Activated naive CD8-positive, alpha-beta T cell treated with anti-CD3 and anti-CD28 coated beads for 36 hours (primary cell): ENCODE measurements around the gene ATP5PB. TPM values are rescaled to one million over a fixed set of nuclear protein-coding genes. Genes with fewer than 3 reads are reported as not detected.
A peak's percentile ranks its signal among the peaks of the same experiment; 100 is the strongest.

Source experiments
- DNase-seq: peaks from one replicate; pipeline ENCODE4 v3.0.0; 2021
- H3K27ac Mint-ChIP-seq: one replicate; pipeline ENCODE4 v1.8.0; 2022; ENCODE audit warnings: mild to moderate bottlenecking, moderate library complexity, mixed read lengths
- H3K27me3 Mint-ChIP-seq: one replicate; pipeline ENCODE4 v1.8.0; 2022; ENCODE audit warnings: mild to moderate bottlenecking, mixed read lengths
- H3K36me3 Mint-ChIP-seq: one replicate; pipeline ENCODE4 v1.8.0; 2021; ENCODE audit warnings: mild to moderate bottlenecking, mixed read lengths
- H3K4me1 Mint-ChIP-seq: one replicate; pipeline ENCODE4 v1.8.0; 2021; ENCODE audit warnings: mixed read lengths
- H3K4me3 Mint-ChIP-seq: one replicate; pipeline ENCODE4 v1.8.0; 2022; ENCODE audit warnings: mild to moderate bottlenecking, moderate library complexity, mixed read lengths
- H3K9me3 Mint-ChIP-seq: one replicate; pipeline ENCODE4 v1.8.0; 2022; ENCODE audit warnings: mixed read lengths
- total RNA-seq, 2 experiments: library from RNA; stranded (reverse); gene quantifications; one replicate each; pipeline ENCODE4 v1.2.3, GENCODE V29; 2021

ATP5PB gene
- total RNA-seq, 2 experiments from 2014 or later: 407 to 419 TPM

DNA sequence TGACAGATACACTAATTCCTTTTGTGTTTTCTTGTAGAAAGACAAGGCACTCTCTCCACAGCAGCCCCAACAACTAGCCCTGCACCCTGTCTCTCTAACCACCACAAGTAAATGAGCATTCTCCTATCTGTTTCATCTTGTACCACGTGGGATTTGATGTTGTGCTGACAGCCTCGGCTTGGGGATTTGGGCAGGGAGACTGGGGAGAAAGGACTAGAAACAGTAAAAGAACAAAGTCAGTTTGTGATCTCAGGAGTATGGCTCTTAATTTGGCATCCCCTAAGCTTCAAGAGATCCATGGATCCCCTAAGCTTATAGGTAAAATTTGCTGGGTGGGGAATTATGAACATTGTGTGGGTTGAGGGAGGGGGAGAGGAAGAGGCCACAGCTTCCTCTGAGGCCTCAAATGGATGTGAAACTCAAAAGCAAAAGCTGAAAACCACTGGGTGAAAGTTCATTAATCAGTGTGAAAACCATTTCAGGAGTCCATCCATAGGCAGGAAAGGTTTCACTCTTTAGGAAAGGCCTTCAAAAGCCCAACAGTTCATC lies 27.6 kb downstream of the ATP5PB start:
- peak; percentile 38 for DNase-seq
- H3K4me1 Mint-ChIP-seq: peaks cover 53% of the 10 kb centered on the region
- peak overlapping the region; percentile 72 for H3K4me3 Mint-ChIP-seq
- H3K27ac Mint-ChIP-seq: peak overlapping the region; percentile 80
- no peaks in the 10 kb centered on the region for H3K27me3 Mint-ChIP-seq
- no peaks in the 10 kb centered on the region for H3K9me3 Mint-ChIP-seq
- H3K36me3 Mint-ChIP-seq: peaks cover 32% of the 10 kb centered on the region

DNA sequence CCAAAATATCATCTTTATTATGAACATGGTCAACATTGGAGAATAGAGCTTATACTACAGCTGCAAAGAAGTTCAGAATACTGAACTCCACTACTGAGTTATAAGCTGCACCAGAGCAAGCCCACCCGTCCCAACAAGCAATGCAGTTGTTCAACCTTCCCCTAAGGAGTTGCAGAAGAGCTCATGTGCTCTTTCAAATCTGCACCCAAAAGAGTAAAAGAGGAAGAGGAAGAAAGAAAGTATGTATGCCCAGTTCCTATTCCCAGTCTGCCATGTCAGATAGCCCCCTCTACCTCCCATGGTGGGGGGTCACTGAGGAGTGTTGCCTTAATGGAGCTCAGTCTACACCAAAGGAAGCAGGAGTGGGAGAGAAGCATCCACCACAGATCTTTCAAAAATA lies 31.4 kb downstream of the ATP5PB start:
- no peaks in the 10 kb centered on the region for H3K9me3 Mint-ChIP-seq
- peaks cover 28% of the 10 kb centered on the region for H3K4me1 Mint-ChIP-seq
- no peak overlapping the region for H3K4me3 Mint-ChIP-seq
- H3K27me3 Mint-ChIP-seq: no peaks in the 10 kb centered on the region
- no peak for DNase-seq
- H3K27ac Mint-ChIP-seq: no peak overlapping the region
- H3K36me3 Mint-ChIP-seq: peaks cover 19% of the 10 kb centered on the region

DNA sequence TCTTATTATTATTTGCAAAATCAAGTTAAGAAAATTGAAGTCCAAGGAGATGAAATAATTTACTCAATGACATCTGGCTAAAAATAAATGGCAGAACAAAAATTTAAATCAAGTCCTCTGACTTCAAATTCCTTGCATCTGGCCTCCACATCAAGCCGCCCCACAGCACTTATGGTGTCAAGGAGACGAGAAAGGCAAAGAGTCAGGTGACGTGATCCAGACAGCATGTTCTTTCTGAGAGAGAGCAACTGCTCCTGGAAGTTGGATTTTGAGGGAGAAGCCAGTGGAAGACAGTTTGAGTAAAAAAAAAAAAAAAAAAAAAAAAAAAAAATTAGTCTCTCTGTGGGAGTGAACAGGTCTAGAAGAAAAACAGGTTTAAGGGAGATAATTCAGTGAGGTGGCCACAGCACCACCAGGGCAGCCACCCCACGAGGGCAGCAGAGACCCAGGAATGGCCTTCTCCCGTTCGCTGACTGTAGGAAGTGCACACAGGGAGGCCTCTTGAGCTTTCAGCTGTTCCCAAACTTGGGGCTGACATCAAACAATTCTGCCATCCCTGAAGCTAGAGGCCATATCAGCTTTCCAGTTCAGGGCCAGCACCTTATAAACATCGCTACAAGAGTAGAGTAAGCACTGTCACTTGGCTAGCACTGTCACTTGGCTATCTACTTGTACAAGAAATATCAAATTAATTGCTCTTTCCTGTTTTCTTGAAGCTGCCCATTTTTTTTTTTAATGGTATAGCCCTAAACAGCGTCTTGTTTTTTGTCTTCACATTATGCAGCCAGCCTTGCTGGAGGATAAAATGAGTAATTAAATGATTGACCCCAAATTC lies 32.3 kb downstream of the ATP5PB start:
- Mint-ChIP-seq H3K4me3 (no peak overlapping the region), H3K36me3 (peaks cover 18% of the 10 kb centered on the region), H3K4me1 (peaks cover 18% of the 10 kb centered on the region), H3K27ac (no peak overlapping the region), H3K27me3 (no peaks in the 10 kb centered on the region), H3K9me3 (no peaks in the 10 kb centered on the region)
- peak; percentile 61 for DNase-seq

DNA sequence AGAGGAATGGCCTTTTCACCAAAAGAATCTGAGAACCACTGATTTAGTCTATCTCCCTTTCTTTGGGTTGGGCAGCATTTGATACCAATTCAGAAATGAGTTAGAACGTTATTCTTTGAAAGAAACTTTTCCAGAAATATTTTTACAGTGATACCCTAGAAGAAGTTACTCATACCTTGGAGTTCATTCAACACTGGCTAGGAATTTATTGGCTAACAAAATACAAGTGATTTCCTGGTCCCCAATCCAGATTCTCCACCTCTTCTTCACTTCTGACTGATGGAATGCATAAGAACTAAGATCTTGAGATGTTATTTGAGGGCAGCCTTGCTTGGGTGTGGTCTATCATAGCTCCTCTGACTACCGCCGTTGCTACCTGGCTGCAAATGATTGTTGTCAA lies 33.9 kb downstream of the ATP5PB start:
- Mint-ChIP-seq H3K4me1 (peaks cover 3% of the 10 kb centered on the region), H3K27me3 (no peaks in the 10 kb centered on the region), H3K27ac (no peak overlapping the region), H3K4me3 (no peak overlapping the region), H3K9me3 (no peaks in the 10 kb centered on the region), H3K36me3 (peaks cover 3% of the 10 kb centered on the region)
- no peak for DNase-seq

DNA sequence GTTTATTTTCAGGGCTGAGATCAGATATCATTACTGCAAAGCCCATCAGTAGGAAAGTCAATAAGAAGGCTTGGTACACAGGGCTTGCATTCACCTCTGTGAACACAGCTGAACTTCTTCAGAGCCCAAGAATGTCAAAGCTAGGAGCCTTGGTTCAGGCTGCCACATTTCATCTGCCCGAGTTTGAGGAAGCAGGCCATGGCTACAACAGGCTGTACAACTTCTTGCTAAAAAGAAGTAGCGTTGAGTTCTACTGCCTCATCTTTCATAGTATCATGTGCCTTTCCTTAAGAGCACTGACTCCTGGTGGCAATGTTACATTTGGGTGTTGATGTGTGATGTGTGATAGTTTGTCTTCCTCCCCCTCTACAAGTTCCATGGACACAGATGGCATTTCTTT lies 34.6 kb downstream of the ATP5PB start:
- Mint-ChIP-seq H3K27me3 (no peaks in the 10 kb centered on the region), H3K27ac (no peak overlapping the region), H3K4me3 (no peak overlapping the region), H3K9me3 (no peaks in the 10 kb centered on the region), H3K36me3 (no peaks in the 10 kb centered on the region), H3K4me1 (no peaks in the 10 kb centered on the region)
- DNase-seq: no peak

DNA sequence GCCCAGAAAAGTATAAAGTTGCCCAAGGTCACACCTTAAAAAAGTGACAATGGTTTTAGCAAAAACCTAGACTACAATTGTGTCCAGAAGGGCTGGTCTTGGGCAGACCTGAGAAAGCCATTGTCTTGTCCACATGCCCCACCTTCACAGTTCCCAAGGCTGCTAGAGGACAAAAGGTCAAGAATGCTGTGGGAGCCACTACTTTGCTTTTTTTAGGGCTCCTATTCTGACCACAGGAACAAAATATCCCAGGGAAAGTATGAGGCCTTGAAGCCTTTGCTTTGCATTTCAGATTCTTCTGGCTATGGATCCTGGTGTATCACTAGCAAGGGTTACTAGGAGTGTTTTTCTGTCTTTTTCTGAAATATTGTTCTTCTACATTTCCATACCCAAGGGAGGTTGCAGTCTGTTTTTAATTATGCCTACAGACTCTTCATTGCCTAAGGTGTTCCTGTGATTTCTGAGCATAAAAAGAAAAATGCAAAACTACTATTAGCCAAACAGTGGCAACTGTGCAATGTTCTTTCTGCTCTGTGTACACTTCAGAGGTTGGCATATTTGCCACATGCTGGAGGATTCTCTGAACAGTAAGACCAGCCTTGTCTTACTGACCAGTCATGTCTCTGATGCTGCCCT lies 35.2 kb downstream of the ATP5PB start:
- Mint-ChIP-seq H3K27ac (no peak overlapping the region), H3K27me3 (no peaks in the 10 kb centered on the region), H3K36me3 (no peaks in the 10 kb centered on the region), H3K4me1 (no peaks in the 10 kb centered on the region), H3K4me3 (no peak overlapping the region), H3K9me3 (no peaks in the 10 kb centered on the region)
- no peak for DNase-seq

DNA sequence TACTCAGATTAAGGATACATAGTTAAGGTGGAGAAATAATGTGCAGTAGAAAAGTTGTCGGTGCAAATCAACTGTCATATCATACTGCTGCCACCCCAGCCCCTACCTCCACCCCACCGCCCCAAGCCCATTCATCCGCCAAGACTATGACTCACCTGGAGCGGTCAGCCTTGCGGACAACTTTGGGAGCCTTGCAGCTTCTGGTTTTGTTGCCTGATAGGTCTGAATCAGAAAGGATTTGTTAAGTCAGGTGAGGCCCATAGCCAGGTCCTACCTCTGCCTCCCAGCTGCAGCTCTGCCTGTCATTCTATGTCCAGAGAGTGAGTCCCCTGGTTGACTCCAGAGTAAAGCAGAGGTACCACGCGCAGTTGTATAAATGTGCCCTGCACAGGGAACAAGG lies 37.2 kb downstream of the ATP5PB start:
- H3K4me3 Mint-ChIP-seq: no peak overlapping the region
- no peak for DNase-seq
- no peaks in the 10 kb centered on the region for H3K27me3 Mint-ChIP-seq
- no peak overlapping the region for H3K27ac Mint-ChIP-seq
- no peaks in the 10 kb centered on the region for H3K9me3 Mint-ChIP-seq
- no peaks in the 10 kb centered on the region for H3K36me3 Mint-ChIP-seq
- no peaks in the 10 kb centered on the region for H3K4me1 Mint-ChIP-seq

DNA sequence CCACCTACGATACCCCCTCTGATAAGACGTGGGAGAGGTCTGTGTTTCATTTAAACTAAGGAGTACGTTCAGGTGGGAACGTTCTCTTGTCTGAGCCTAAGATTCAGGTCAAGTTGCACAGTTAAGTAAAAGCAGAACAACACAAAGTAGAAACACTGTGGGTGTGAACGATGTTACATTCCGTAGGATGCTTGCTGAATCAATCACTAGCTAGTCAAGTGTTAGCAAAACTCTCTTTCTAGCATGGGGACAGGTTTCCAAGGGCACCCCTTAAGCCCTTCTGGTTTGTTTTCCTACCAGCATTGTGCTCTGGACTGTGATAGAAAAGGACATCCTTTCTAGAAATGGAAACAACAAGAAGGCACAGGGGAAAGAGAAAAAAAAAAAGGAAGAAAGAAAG lies 37.9 kb downstream of the ATP5PB start:
- H3K36me3 Mint-ChIP-seq: no peaks in the 10 kb centered on the region
- H3K27ac Mint-ChIP-seq: no peak overlapping the region
- no peak overlapping the region for H3K4me3 Mint-ChIP-seq
- H3K9me3 Mint-ChIP-seq: no peaks in the 10 kb centered on the region
- no peaks in the 10 kb centered on the region for H3K27me3 Mint-ChIP-seq
- peaks cover 2% of the 10 kb centered on the region for H3K4me1 Mint-ChIP-seq
- DNase-seq: no peak

DNA sequence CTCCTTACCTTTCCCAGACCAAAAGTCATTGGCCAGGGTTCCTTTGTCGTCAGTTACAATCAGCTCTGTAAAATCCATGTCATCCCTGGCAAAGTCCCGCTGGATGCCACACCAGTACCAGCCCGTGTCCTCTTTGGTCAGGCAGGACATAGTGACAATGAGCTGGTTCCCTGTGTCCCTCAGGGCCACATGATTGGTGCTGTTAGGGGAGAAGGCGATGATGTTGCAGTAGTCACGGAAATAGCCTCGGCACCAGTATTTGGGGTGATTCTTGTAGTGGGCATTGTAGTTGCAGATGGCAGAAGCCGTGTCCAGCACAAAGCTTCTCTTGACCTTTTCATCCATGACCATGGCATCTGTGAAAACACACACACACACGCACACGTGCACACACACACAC lies 39.4 kb downstream of the ATP5PB start:
- Mint-ChIP-seq H3K4me3 (no peak overlapping the region), H3K9me3 (no peaks in the 10 kb centered on the region), H3K27ac (no peak overlapping the region), H3K27me3 (no peaks in the 10 kb centered on the region), H3K36me3 (no peaks in the 10 kb centered on the region), H3K4me1 (peaks cover 4% of the 10 kb centered on the region)
- no peak for DNase-seq

DNA sequence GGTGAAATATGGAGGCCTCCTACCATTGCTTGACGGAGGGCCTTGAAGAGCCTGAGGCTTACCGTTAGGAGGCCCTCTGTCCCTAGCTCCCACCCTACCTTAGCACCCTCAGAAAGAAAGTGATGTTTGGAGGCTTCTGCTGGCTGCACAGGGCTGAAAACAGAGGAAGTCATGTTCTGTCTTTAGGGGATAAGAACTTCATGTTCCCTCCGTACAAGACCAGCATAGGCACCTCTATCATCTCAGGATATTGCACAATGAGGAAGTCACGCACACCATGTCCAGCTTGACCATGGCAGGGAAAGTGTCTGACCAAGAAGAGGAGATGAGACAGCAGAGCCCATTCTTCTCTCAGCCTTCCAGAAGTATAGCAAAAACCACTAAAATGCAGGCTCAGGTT lies 40.3 kb downstream of the ATP5PB start:
- no peak for DNase-seq
- no peaks in the 10 kb centered on the region for H3K36me3 Mint-ChIP-seq
- H3K4me1 Mint-ChIP-seq: peaks cover 4% of the 10 kb centered on the region
- H3K4me3 Mint-ChIP-seq: no peak overlapping the region
- H3K27ac Mint-ChIP-seq: no peak overlapping the region
- no peaks in the 10 kb centered on the region for H3K27me3 Mint-ChIP-seq
- H3K9me3 Mint-ChIP-seq: no peaks in the 10 kb centered on the region

DNA sequence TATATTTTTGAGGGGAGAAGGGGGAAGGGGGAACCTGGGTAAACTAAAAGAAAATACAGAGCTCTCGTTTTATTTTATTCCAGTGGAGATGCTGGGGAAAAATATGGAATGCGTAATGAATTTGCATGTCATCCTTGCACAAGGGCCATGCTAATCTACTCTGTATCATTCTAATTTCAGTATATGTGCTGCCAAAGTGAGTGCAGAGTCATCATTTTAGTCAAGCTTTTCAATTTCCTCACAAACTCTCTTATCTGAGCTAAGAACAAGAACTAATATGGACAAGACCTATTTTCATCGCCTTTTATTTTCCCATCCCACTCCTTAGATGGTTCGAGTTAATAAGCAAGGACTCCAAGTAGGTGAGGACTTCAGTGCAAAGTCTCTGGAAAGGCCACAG lies 41.0 kb downstream of the ATP5PB start:
- Mint-ChIP-seq H3K27me3 (no peaks in the 10 kb centered on the region), H3K4me1 (peaks cover 4% of the 10 kb centered on the region), H3K4me3 (no peak overlapping the region), H3K9me3 (peaks cover 2% of the 10 kb centered on the region), H3K36me3 (no peaks in the 10 kb centered on the region), H3K27ac (no peak overlapping the region)
- DNase-seq: no peak

DNA sequence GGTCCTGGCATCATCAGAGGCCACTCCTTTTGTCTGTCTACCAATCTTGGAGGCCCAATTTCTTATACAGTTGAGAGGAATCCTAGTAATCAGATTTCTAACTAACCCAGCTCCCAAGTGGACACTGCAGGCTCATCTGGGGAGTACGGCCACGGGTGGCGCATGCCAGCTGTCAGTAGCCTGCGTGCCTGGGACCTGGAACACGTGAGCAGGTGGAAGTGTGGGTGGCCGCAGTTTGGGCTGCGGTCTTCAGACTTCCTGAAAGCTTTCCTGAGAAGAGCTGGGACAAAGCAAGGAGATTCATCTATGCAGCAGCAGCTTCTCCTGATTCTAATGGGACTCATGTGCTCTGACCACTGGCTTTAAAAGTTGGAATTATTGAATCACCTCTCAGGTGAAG lies 41.8 kb downstream of the ATP5PB start:
- Mint-ChIP-seq H3K27ac (no peak overlapping the region), H3K4me1 (peaks cover 7% of the 10 kb centered on the region), H3K4me3 (no peak overlapping the region), H3K27me3 (no peaks in the 10 kb centered on the region), H3K9me3 (peaks cover 7% of the 10 kb centered on the region), H3K36me3 (peaks cover 3% of the 10 kb centered on the region)
- no peak for DNase-seq

DNA sequence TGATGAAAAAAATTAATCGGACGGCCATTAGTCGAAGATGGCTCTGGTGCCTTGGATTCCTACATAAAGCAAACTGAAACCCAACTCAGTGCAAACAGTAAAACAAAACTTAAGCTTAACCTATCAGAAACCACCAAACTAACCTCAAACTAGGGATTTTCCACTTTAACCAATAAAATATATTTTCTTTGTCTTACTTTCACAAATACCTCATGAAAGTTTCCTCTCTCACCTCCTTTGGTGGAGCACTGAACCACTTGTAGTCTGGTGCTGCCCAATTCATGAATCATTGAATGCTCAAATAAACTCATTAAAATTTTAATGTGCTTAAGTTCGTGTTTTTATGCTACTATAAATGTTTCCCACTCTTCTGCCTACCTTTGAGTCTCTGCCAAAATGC lies 47.1 kb downstream of the ATP5PB start:
- Mint-ChIP-seq H3K4me1 (peaks cover 29% of the 10 kb centered on the region), H3K4me3 (no peak overlapping the region), H3K27ac (peak overlapping the region; percentile 88), H3K36me3 (peaks cover 9% of the 10 kb centered on the region), H3K27me3 (no peaks in the 10 kb centered on the region), H3K9me3 (peaks cover 23% of the 10 kb centered on the region)
- DNase-seq: no peak

DNA sequence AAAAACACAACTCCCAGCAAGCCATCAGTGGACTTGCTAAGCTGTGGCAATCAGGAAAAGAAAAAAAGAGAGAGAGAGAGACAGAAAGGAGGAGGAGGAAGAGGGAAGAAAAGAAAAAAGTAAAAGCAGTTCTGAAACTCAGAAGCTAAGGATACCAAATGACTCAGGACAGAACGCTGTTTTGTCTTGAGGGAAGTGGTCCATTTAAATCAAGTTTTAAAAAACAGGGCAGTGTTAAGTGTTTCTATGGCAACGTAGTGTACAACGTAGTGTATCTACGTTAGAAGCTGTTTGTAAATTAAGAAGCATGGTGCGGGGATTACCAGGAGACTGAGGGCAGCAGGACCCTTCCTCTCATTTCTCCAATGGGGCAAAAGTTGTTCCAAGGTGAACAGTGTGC lies 48.3 kb downstream of the ATP5PB start:
- no peak overlapping the region for H3K4me3 Mint-ChIP-seq
- no peak for DNase-seq
- H3K9me3 Mint-ChIP-seq: peaks cover 23% of the 10 kb centered on the region
- H3K36me3 Mint-ChIP-seq: peaks cover 9% of the 10 kb centered on the region
- peaks cover 25% of the 10 kb centered on the region for H3K4me1 Mint-ChIP-seq
- no peaks in the 10 kb centered on the region for H3K27me3 Mint-ChIP-seq
- no peak overlapping the region for H3K27ac Mint-ChIP-seq

DNA sequence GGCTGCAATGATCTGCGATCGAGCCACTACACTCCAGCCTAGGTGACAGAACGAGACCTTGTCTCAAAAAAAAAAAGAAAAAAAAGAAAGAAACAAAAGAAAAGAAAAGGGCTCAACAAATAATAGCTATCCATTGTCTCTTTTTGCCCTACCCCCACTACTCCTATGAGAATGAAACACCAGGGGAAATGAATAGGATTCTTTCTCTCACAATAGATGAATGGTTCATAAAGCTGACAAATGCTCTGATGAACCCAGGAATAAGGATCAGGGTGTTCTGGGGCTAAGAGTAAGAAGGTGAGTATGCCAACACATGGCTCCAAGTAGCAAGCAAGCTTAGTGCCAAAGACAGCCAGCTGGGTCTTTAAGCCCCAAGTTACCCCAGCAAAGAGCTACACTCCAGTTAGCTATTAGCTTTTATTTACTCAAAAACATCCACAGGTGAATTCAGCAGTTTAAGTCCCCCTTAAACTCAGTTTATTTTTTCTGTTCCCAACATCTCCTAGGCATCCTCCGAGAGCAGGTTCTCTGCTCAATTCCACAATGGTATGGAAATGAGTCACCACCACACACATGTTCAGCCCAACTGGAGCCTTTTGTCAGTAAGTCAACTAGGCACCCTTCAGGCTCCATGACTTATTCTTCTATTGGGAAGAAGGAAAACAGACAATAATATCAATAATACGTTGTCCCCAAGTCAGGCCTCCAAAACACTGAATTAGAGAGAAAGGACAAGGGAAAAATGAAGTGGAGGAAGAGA lies 49.9 kb downstream of the ATP5PB start:
- H3K27ac Mint-ChIP-seq: no peak overlapping the region
- no peaks in the 10 kb centered on the region for H3K27me3 Mint-ChIP-seq
- no peak for DNase-seq
- peaks cover 30% of the 10 kb centered on the region for H3K4me1 Mint-ChIP-seq
- no peak overlapping the region for H3K4me3 Mint-ChIP-seq
- H3K36me3 Mint-ChIP-seq: peaks cover 9% of the 10 kb centered on the region
- H3K9me3 Mint-ChIP-seq: peaks cover 23% of the 10 kb centered on the region
